Lower lobe of right lung (tissue), 2 donors: ENCODE measurements around the gene PYGB. TPM values are rescaled to one million over a fixed set of nuclear protein-coding genes. Genes with fewer than 3 reads are reported as not detected.

ENCODE experiments used
- ATAC-seq, 2 donors: fragments of 200-7000 bp; cut with Tn5 transposase; one replicate each; pipeline ENCODE4 v1.9.1; 2020 to 2022; ENCODE audit warnings: mild to moderate bottlenecking in 2 of 2, moderate library complexity in 2 of 2
- DNase-seq: peaks from one replicate; pipeline ENCODE4 v3.0.0-alpha.2; 2020
- H3K27ac ChIP-seq: fragments of 200-600 bp; one replicate; pipeline ENCODE4 v1.8.0; 2022
- H3K27me3 ChIP-seq: fragments of 200-600 bp; one replicate; pipeline ENCODE4 v1.8.0; 2022; ENCODE audit warnings: low read depth
- H3K36me3 ChIP-seq: fragments of 200-600 bp; one replicate; pipeline ENCODE4 v1.8.0; 2022; ENCODE audit warnings: mild to moderate bottlenecking
- H3K4me1 ChIP-seq: fragments of 200-600 bp; one replicate; pipeline ENCODE4 v1.8.0; 2022
- H3K4me3 ChIP-seq: fragments of 200-600 bp; one replicate; pipeline ENCODE4 v1.8.0; 2022; ENCODE audit warnings: mild to moderate bottlenecking
- H3K9me3 ChIP-seq: fragments of 200-600 bp; one replicate; pipeline ENCODE4 v1.8.0; 2022
- CTCF ChIP-seq: fragments of 200-600 bp; IDR thresholded peaks from one replicate; pipeline ENCODE4 v1.8.0; 2022; ENCODE audit warnings: antibody characterized with exemption, mild to moderate bottlenecking
- intact Hi-C: fragments of 100-400 bp; cut with DNase I; formaldehyde crosslinking; loops from one replicate; pipeline ENCODE4 v1.11.0; 2022
- total RNA-seq: library from RNA; stranded (reverse); fragmentation: NEBNext Ultra II Directional; extraction: Animal tissue kit (Norgen Biotek cat#: 25700); gene quantifications from one replicate; pipeline ENCODE4 v1.2.1, GENCODE V29; 2021
- donor health status: DM: no; HTN: yes; CAD: no; lungs with severe emphysema.

The PYGB gene
- total RNA-seq, 1 donor from 2014 or later: 57.5 TPM

DNA sequence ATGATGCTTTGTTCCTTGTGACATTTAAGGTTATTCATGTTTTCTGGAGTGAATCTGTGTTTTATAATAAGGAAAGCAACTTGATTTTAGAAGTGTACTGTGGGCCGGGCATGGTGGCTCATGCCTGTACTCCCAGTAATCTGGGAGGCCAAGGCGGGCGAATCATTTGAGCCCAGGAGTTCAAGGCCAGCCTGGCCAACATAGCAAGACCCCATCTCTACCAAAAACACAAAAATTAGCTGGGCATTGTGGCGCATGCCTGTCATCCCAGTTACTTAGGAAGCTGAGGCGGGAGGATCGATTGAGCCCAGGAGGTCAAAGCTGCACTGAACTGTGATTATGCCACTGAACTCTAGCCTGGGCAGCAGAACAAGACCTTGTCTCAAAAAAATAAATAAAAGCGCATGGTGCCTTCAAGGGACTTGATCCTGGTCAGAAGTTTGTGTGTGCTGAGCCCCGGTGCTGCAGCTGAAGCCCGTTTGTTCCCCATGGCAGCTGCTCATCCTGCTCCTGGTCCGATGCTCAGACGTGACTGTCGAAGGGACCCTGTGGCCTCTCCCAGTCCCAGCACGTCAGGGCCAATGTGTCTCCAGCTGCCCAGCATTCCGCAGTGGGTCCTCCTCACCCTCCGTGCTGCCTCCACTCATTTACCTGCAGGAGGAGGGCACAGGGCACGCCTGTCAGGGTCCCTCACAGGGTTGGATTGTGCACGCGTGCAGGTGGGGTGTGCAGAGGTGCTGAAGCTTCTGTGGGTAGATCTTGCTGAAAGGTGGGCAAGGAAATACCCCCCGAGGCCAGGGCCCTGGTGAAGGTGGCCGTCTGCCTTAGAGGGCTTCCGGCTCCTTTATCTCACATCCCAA is 34.1 kb upstream of the PYGB start:
- TF ChIP-seq CTCF: no peak
- no peaks in the 10 kb centered on the region for H3K9me3 ChIP-seq
- H3K27ac ChIP-seq: no peak overlapping the region
- ATAC-seq (no peak), DNase-seq (no peak)
- no peaks in the 10 kb centered on the region for H3K27me3 ChIP-seq
- intact Hi-C loops: no loop called here
- no peak overlapping the region for H3K4me3 ChIP-seq
- peaks cover 88% of the 10 kb centered on the region for H3K36me3 ChIP-seq
- no peaks in the 10 kb centered on the region for H3K4me1 ChIP-seq

DNA sequence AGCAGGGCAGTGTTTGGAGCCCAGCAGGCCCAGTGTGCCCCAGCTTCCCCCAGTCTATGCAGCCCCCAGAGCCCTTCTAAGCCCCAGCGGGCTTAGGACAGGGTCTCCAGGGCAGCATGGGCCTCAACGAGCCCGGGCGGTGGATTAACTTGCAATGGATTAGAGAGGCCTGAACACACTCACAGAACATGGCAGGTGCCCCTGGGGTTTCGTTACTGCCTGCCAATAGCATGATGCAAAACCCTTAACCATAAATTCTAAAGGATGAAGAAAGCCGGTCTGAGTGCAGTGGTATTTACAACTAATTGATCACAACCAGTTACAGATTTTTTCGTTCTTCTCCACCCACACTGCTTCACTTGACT is 33.5 kb upstream of the PYGB start:
- no peak overlapping the region for H3K4me3 ChIP-seq
- H3K36me3 ChIP-seq: peaks cover 91% of the 10 kb centered on the region
- H3K27me3 ChIP-seq: no peaks in the 10 kb centered on the region
- no peaks in the 10 kb centered on the region for H3K4me1 ChIP-seq
- TF ChIP-seq CTCF: no peak
- no peaks in the 10 kb centered on the region for H3K9me3 ChIP-seq
- DNase-seq (no peak), ATAC-seq (no peak)
- no peak overlapping the region for H3K27ac ChIP-seq
- intact Hi-C loops: no loop called here

GRCh38 chr20:25214819-25215218 is 33.1 kb upstream of the PYGB start:
- intact Hi-C loops: no loop called here
- H3K4me1 ChIP-seq: no peaks in the 10 kb centered on the region
- DNase-seq (no peak), ATAC-seq (no peak)
- no peak for TF ChIP-seq CTCF
- no peaks in the 10 kb centered on the region for H3K9me3 ChIP-seq
- H3K36me3 ChIP-seq: peaks cover 88% of the 10 kb centered on the region
- H3K27me3 ChIP-seq: no peaks in the 10 kb centered on the region
- H3K4me3 ChIP-seq: no peak overlapping the region
- no peak overlapping the region for H3K27ac ChIP-seq

DNA sequence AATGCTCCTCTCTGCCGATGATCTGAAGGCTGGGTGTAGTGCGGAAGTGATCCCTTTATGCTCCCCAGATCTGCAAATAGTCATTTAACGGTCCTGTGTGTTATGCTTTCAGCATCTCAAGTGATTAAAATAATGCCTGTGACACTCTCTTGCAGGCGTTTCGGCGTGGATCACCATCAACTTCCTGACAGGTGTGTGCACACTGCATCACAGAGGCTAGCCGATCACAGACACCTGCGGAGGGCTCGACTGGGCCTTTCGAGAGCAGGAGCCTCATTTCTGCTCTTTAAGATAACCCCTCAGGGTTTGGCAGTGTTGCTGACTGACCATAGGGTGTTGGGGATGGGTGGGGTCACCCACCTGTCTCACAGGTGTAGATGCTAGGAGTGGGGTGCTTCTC is 32.4 kb upstream of the PYGB start:
- H3K27me3 ChIP-seq: no peaks in the 10 kb centered on the region
- H3K9me3 ChIP-seq: no peaks in the 10 kb centered on the region
- no peak for TF ChIP-seq CTCF
- intact Hi-C loops: no loop called here
- no peak overlapping the region for H3K27ac ChIP-seq
- ATAC-seq: no peak
- H3K36me3 ChIP-seq: peaks cover 82% of the 10 kb centered on the region
- H3K4me3 ChIP-seq: no peak overlapping the region
- DNase-seq: no peak
- no peaks in the 10 kb centered on the region for H3K4me1 ChIP-seq

DNA sequence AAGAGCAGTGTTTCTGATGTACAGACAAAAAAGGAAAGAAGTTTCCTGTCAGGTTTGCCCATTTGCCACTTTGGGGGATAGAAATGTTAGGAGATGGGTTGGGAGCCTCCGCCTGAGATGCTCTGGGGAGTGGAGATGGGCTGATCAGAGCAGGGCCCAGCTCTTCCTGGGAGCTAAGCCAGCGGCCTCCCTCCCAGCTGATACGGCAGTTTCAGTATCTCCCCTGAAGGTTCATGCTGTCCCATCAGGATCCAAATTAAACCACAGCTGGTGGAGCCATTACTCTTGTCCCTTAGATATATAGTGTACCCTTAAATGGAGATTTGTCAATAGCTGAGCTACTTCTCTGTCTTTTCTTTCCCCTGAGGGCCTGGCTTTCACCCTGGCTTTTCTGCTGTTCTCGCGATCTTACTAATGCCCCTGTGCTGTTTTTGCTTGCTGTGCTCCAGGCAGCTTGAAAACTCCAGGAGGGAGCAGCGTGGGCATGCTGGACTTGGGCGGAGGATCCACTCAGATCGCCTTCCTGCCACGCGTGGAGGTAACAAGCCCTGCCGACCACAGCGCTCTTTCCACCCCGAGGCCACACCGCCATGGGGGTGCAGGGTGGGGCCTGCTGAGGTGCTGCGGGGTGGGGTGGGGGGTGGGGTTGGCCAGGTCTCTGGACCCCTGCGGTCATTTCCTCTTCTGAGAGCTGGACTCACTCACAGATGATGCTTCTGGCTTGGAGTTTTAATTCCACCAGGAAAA is 31.5 kb upstream of the PYGB start:
- ATAC-seq (no peak), DNase-seq (no peak)
- H3K27ac ChIP-seq: no peak overlapping the region
- TF ChIP-seq CTCF: no peak
- peaks cover 82% of the 10 kb centered on the region for H3K36me3 ChIP-seq
- H3K4me3 ChIP-seq: no peak overlapping the region
- no peaks in the 10 kb centered on the region for H3K27me3 ChIP-seq
- no peaks in the 10 kb centered on the region for H3K4me1 ChIP-seq
- no peaks in the 10 kb centered on the region for H3K9me3 ChIP-seq
- intact Hi-C loops: no loop called here
